Fibroblast of lung (primary cell): ENCODE measurements around the gene MOSMO. TPM values are rescaled to one million over a fixed set of nuclear protein-coding genes. Genes with fewer than 3 reads are reported as not detected.

Experiments used
- DNase-seq, 2 donors: peaks; one replicate each; pipeline versions ENCODE4 v3.0.0 to v3.0.0-alpha.2; 2010; ENCODE audit warnings: low read depth in 2 of 2
- H2AFZ ChIP-seq: 2 replicates; pipeline ENCODE4 v1.5.1; 2012; ENCODE audit warnings: low read length, control low read depth, inconsistent platforms
- H3K27ac ChIP-seq: 2 replicates; pipeline ENCODE4 v1.5.1; 2011; ENCODE audit warnings: low read length, control low read depth; ENCODE audit not compliant: insufficient read depth
- H3K27me3 ChIP-seq: 2 replicates; pipeline ENCODE4 v1.5.1; 2011; ENCODE audit warnings: mild to moderate bottlenecking, low read length; ENCODE audit not compliant: control insufficient read depth, insufficient read depth
- H3K36me3 ChIP-seq: 2 replicates; pipeline ENCODE4 v1.5.1; 2011; ENCODE audit warnings: low read length; ENCODE audit not compliant: control insufficient read depth, insufficient read depth
- H3K4me1 ChIP-seq: 2 replicates; pipeline ENCODE4 v1.5.1; 2011; ENCODE audit warnings: low read length; ENCODE audit not compliant: control insufficient read depth, insufficient read depth; ENCODE audit errors: extremely low read depth
- H3K4me2 ChIP-seq: 2 replicates; pipeline ENCODE4 v1.5.1; 2011; ENCODE audit warnings: low read length, control low read depth; ENCODE audit not compliant: insufficient read depth; ENCODE audit errors: extremely low read depth
- H3K4me3 ChIP-seq, 4 experiments: fragments of 200-600 bp in 1 of 4; sonication (generic) in 1 of 4; replicated peaks in 1 of 4; 2 replicates each; pipeline ENCODE4 v1.5.1; 2011 to 2016; ENCODE audit warnings: low read length in 4 of 4, low read depth in 3 of 4, mild to moderate bottlenecking in 3 of 4, control low read depth in 2 of 4, inconsistent platforms in 1 of 4, mixed read lengths in 1 of 4; ENCODE audit not compliant: insufficient read depth in 1 of 4; ENCODE audit errors: control extremely low read depth in 1 of 4
- H3K79me2 ChIP-seq: 2 replicates; pipeline ENCODE4 v1.5.1; 2012; ENCODE audit warnings: mild to moderate bottlenecking, low read length, inconsistent platforms; ENCODE audit not compliant: control insufficient read depth, insufficient read depth
- H3K9ac ChIP-seq: 2 replicates; pipeline ENCODE4 v1.5.1; 2011; ENCODE audit warnings: mild to moderate bottlenecking, low read length, control low read depth; ENCODE audit not compliant: insufficient read depth
- H3K9me3 ChIP-seq: 2 replicates; pipeline ENCODE4 v1.5.1; 2012; ENCODE audit warnings: low read depth, low read length; ENCODE audit not compliant: control insufficient read depth, insufficient read depth
- H4K20me1 ChIP-seq: 2 replicates; pipeline ENCODE4 v1.5.1; 2011; ENCODE audit warnings: low read length; ENCODE audit not compliant: control insufficient read depth, insufficient read depth; ENCODE audit errors: extremely low read depth
- EZH2 ChIP-seq: IDR thresholded peaks from 2 replicates; pipeline ENCODE4 v1.5.1; 2012; ENCODE audit warnings: low read length, control low read depth, mild to moderate bottlenecking; ENCODE audit errors: missing control alignments
- polyA plus RNA-seq, 2 donors: library from polyadenylated mRNA; depleted of rRNA in 1 of 2; stranded (reverse) in 1 of 2; unstranded in 1 of 2; fragments of >200 nt; gene quantifications; 2 replicates each; pipeline ENCODE4 v1.2.1, GENCODE V29; 2011 to 2012; ENCODE audit warnings: missing spikeins in 1 of 2
- total RNA-seq: library from RNA; depleted of rRNA; stranded (reverse); fragments of >200 nt; gene quantifications from 2 replicates; pipeline ENCODE4 v1.2.1, GENCODE V29; 2014
- TF ChIP-seq, protein P1 (sequence below), 2 donors: IDR thresholded peaks in 1 of 2; conservative IDR thresholded peaks in 1 of 2; 1 replicate in 1 of 2; 2 replicates in 1 of 2; pipeline ENCODE4 v1.5.1; 2011 to 2012; ENCODE audit warnings: low read length in 2 of 2, control low read depth in 1 of 2, inconsistent platforms in 1 of 2, low read depth in 1 of 2, mild to moderate bottlenecking in 1 of 2

Gene MOSMO
- total and polyA plus RNA-seq, 2 donors (not counting 1 experiment from before 2014, with no cell fraction given) = 13.7 to 14.0 TPM

DNA sequence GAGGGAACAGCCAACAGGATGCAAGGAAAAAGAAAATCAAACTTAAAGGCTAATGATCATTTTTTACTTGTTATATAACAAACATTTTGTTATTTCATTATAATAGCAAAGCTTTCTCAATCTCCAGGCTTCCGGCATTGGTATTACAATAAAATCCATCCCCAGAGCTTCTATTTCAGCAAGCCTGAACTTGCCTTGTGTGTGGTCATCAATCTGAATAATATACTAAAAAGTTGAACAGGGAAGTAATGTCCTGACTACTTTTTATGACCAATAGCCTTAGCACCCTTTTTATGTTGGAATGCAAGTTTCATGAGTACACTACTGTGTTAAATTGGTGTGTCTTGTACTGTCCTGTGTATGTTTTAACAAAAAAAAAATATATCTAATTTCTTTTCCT, 57.3 kb downstream of the MOSMO start:
- no peak for TF ChIP-seq EZH2
- TF ChIP-seq, protein P1, sequence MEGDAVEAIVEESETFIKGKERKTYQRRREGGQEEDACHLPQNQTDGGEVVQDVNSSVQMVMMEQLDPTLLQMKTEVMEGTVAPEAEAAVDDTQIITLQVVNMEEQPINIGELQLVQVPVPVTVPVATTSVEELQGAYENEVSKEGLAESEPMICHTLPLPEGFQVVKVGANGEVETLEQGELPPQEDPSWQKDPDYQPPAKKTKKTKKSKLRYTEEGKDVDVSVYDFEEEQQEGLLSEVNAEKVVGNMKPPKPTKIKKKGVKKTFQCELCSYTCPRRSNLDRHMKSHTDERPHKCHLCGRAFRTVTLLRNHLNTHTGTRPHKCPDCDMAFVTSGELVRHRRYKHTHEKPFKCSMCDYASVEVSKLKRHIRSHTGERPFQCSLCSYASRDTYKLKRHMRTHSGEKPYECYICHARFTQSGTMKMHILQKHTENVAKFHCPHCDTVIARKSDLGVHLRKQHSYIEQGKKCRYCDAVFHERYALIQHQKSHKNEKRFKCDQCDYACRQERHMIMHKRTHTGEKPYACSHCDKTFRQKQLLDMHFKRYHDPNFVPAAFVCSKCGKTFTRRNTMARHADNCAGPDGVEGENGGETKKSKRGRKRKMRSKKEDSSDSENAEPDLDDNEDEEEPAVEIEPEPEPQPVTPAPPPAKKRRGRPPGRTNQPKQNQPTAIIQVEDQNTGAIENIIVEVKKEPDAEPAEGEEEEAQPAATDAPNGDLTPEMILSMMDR (conservative IDR thresholded peaks at IDR 0.05 in 1 of 2, IDR thresholded peaks at IDR 0.05 in 1 of 2; ENCODE audit: low read depth in 1 of 2, low read length in 2 of 2) = no peak
- Histone ChIP-seq H3K36me3 (no peaks in the 10 kb centered on the region), H3K79me2 (peaks cover 13% of the 10 kb centered on the region)

DNA sequence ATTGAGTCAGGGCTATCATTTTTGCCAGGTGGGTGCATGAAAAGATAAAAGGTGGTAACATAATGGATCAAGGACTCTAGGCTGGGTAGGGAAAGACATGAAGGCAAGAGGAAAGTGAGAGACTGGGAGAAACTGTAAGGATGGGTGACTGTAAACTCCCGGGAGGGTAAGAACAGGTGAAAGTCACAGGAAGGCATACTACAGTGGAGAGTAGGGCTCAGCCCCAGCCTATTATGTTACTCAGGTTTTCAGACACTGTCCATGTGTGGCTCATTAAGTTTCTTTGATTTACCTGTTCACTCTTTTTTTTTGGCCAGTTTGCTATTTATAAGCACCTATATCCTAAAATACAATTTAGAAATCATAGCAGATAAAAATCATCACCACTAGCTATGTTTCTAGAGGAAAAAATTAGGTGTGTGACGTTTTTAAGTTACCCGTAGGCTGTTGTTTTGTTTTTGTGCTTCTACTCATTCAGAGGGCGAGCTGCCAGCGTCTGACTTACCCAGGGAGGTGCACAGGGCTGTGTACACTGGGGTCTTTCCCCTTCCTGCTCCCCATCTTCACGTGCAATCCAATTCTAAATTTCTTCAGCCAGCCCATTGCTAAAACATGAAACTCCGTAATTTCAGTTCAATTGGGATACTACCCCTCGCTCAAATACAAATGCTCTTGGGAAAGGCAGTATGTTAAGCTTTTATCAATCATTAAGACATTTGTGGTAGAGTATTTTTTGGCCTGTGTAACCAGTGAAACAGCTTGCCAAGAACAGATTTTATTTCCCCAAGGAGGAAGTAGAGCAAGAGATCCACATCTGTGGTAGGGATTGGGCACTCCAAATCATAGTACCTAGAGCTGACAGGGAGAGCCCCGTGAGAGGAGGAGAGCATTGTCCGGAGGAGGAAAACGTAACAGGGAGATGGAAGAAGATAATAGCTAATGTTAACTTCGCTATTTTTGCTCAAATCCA, 62.7 kb downstream of the MOSMO start:
- no peaks in the 10 kb centered on the region for H4K20me1 ChIP-seq
- DNase-seq = peak; percentile 58 to 80
- peak overlapping the region; percentile 6 to 48 (median 15) for H3K4me3 ChIP-seq
- no peak overlapping the region for H2AFZ ChIP-seq
- H3K9me3 ChIP-seq = no peaks in the 10 kb centered on the region
- H3K4me2 ChIP-seq = peak overlapping the region; percentile 94
- no peak overlapping the region for H3K9ac ChIP-seq
- peaks cover 27% of the 10 kb centered on the region for H3K79me2 ChIP-seq
- no peaks in the 10 kb centered on the region for H3K27me3 ChIP-seq
- peaks cover 14% of the 10 kb centered on the region for H3K4me1 ChIP-seq
- peak overlapping the region; percentile 52 for H3K27ac ChIP-seq
- H3K36me3 ChIP-seq = no peaks in the 10 kb centered on the region
- TF ChIP-seq, protein P1 (conservative IDR thresholded peaks at IDR 0.05 in 1 of 2, IDR thresholded peaks at IDR 0.05 in 1 of 2; ENCODE audit: low read depth in 1 of 2, low read length in 2 of 2) = no peak

More for the DNA sequence above, 57.3 kb downstream of the MOSMO start:
- Histone ChIP-seq H4K20me1 (no peaks in the 10 kb centered on the region), H3K9ac (no peak overlapping the region), H3K27me3 (no peaks in the 10 kb centered on the region), H3K9me3 (no peaks in the 10 kb centered on the region), H2AFZ (no peak overlapping the region), H3K27ac (no peak overlapping the region), H3K4me3 (no peak overlapping the region), H3K4me1 (peaks cover 3% of the 10 kb centered on the region), H3K4me2 (no peak overlapping the region)
- DNase-seq = no peak

- peak overlapping the region in 1 of 4 experiments; percentile 48 for H3K4me3 ChIP-seq
- H3K9ac ChIP-seq = no peak overlapping the region
- no peak overlapping the region for H2AFZ ChIP-seq
- peak in 1 of 2 donors; percentile 12 for DNase-seq
- no peaks in the 10 kb centered on the region for H3K9me3 ChIP-seq
- no peak for TF ChIP-seq EZH2
- no peaks in the 10 kb centered on the region for H3K27me3 ChIP-seq
- H3K79me2 ChIP-seq = peaks cover 27% of the 10 kb centered on the region
- H3K27ac ChIP-seq = peak overlapping the region; percentile 52
- peaks cover 15% of the 10 kb centered on the region for H3K4me1 ChIP-seq
- no peaks in the 10 kb centered on the region for H4K20me1 ChIP-seq
- peak overlapping the region; percentile 94 for H3K4me2 ChIP-seq
- no peaks in the 10 kb centered on the region for H3K36me3 ChIP-seq
These were observed 63.5 kb downstream of the MOSMO start for GRCh38 chr16:22071331-22071910.
